ENCODE measurements around the gene ATXN7L1. TPM values are rescaled to one million over a fixed set of nuclear protein-coding genes. Genes with fewer than 3 reads are reported as not detected.
"Not testable (repeated sequence)": the region's sequence is repeated elsewhere in the genome, so short reads cannot be mapped to it uniquely, and the experiment has no call there.

The ATXN7L1 gene
- total RNA-seq, 4 donors from 2014 or later = 5.9 to 21.2 (median 7.7) TPM

DNA sequence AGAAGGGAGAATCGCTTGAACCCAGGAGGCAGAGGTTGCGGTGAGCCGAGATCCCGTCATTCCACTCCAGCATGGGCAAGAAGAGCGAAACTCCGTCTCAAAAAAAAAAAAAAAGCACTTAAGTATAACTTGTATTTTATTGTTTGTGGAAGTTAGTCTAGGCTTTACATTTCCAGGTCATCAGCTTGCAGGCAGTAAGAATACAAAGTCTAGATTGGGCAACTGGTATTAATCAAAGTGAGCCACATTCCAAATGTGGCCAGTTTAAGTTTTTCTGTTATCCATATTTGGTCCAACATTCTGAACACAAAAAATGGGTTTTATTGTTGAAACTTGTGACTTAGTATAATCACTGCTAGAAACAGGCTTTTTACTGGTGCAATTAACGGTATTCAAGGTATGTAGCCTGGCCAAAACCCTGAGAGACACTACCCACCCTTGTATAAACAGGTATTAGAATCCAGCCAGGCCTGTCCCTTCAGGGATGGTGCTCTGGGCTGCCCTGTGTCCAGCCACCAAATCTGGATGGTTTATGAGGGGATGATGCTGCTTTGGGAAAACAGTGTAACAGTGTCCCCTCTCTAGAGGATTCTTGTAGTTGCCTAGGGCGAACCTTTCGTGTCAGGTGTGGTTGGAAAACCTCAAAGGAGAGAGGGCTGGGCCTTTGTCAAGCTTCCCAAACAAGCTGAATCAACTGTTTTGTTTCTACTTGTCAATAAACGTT, 173.0 kb downstream of the ATXN7L1 start:
- H3K9me3 ChIP-seq = no peaks in the 10 kb centered on the region
- H3K36me3 ChIP-seq = peaks cover 0 to 3% of the 10 kb centered on the region in 2 donors
- TF ChIP-seq EP300 (IDR thresholded peaks at IDR 0.05) (no peak), POLR2A (IDR thresholded peaks at IDR 0.05) (no peak), POLR2AphosphoS5 (IDR thresholded peaks at IDR 0.05) (no peak)
- TF ChIP-seq, protein P1, sequence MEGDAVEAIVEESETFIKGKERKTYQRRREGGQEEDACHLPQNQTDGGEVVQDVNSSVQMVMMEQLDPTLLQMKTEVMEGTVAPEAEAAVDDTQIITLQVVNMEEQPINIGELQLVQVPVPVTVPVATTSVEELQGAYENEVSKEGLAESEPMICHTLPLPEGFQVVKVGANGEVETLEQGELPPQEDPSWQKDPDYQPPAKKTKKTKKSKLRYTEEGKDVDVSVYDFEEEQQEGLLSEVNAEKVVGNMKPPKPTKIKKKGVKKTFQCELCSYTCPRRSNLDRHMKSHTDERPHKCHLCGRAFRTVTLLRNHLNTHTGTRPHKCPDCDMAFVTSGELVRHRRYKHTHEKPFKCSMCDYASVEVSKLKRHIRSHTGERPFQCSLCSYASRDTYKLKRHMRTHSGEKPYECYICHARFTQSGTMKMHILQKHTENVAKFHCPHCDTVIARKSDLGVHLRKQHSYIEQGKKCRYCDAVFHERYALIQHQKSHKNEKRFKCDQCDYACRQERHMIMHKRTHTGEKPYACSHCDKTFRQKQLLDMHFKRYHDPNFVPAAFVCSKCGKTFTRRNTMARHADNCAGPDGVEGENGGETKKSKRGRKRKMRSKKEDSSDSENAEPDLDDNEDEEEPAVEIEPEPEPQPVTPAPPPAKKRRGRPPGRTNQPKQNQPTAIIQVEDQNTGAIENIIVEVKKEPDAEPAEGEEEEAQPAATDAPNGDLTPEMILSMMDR (IDR thresholded peaks at IDR 0.05) = no peak
- no peak for ATAC-seq
- H3K27me3 ChIP-seq = no peaks in the 10 kb centered on the region
- no peak overlapping the region for H3K4me3 ChIP-seq
- peaks cover 0 to 10% (median 0%) of the 10 kb centered on the region in 3 donors for H3K4me1 ChIP-seq
- WGBS, 2 donors (ENCODE audit: low coverage in 1 of 2) = 90 to 93% methylated on average over 8 to 10 of the region's 10 CpGs
- H3K27ac ChIP-seq = no peak overlapping the region

DNA sequence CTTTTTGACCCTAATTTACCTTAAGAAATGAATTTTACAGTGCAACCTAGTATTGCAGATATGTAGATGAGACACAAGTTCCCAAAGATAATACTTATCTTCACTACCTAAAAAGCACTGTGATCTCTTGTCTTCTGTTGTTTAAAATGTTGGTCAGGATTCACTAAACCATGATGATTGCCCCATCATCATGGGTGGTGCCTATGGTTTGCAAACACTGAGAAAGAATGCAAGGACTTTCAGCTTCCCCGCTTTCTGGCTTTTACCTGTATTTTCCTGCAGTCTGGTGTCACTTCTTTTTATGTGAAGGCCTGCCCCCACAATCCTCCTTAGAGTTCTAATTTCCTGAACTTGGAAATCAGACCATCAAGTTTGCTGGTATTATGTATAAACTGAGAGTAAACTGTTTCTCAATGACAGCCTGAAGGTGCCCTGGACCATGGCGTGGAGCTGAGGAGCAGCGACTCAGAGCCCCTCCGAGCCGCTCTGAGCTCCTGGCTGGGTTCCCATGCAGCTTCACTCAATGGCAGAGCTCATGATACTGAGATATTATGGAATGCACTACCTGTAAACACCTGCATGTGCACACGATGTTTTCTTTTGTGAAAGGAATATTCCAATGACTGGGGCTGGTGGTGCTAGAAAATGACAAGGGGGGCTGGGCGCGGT, 176.7 kb downstream of the ATXN7L1 start:
- 89% methylated on average over 5 to 6 of the region's 8 CpGs for WGBS, 2 donors (ENCODE audit: low coverage in 1 of 2)
- no peak for TF ChIP-seq POLR2AphosphoS5 (IDR thresholded peaks at IDR 0.05)
- TF ChIP-seq EP300 (IDR thresholded peaks at IDR 0.05) = no peak
- TF ChIP-seq, protein P1 (IDR thresholded peaks at IDR 0.05) = no peak
- TF ChIP-seq POLR2A (IDR thresholded peaks at IDR 0.05) = no peak
- H3K4me3 ChIP-seq = no peak overlapping the region

DNA sequence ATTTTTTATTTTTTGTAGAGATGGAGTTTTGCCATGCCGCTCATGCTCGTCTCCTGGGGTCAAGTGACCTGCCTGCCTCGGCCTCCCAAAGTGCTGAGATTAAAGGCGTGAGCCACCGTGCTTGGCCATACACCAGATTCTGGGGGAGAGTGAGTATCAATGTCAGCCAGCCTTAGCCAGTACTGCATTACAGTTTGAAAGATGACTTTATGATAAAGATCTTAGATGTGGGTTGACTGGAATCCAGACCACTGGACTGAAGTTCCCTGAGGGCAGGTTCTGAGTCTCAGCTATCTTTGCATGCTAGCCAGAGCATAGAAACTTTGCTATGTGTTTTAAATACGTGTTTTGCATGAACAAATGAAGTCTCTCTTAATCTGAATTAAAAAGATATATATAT, 177.9 kb downstream of the ATXN7L1 start:
- no peak overlapping the region for H3K4me3 ChIP-seq
- TF ChIP-seq POLR2A (IDR thresholded peaks at IDR 0.05) = no peak
- TF ChIP-seq EP300 (IDR thresholded peaks at IDR 0.05) = no peak
- no peak for TF ChIP-seq POLR2AphosphoS5 (IDR thresholded peaks at IDR 0.05)
- TF ChIP-seq, protein P1 (IDR thresholded peaks at IDR 0.05) = no peak
- no peaks in the 10 kb centered on the region for H3K27me3 ChIP-seq
- H3K4me1 ChIP-seq = no peaks in the 10 kb centered on the region
- no peaks in the 10 kb centered on the region for H3K9me3 ChIP-seq
- WGBS, 2 donors (ENCODE audit: low coverage in 1 of 2) = 94 to 100% methylated on average over 2 to 6 of the region's 6 CpGs
- no peaks in the 10 kb centered on the region for H3K36me3 ChIP-seq
- H3K27ac ChIP-seq = no peak overlapping the region
- no peak for ATAC-seq

More for the DNA sequence above, 176.7 kb downstream of the ATXN7L1 start:
- H3K4me1 ChIP-seq = no peaks in the 10 kb centered on the region
- H3K36me3 ChIP-seq = no peaks in the 10 kb centered on the region
- H3K9me3 ChIP-seq = no peaks in the 10 kb centered on the region
- H3K27me3 ChIP-seq = no peaks in the 10 kb centered on the region
- ATAC-seq = no peak
- no peak overlapping the region for H3K27ac ChIP-seq

DNA sequence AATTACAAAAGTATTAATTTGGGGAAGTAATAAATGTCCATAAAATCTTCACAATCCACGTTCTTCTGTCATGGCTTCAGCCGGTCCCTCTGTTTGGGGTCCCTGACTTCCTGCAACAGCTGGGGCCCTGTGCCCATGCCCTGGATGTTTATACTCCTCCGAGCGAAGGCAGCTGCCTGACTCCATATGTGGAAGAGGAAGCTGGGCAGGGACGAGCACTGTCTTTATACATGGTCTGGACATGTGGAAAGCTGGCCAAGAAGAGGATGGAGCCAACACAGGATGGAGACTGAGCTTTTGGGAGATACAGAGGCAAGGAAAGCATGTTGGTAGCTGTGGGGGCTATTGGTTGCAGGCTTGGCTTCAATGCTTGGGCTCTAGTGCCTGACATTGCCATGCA, 178.6 kb downstream of the ATXN7L1 start:
- no peaks in the 10 kb centered on the region for H3K9me3 ChIP-seq
- no peak overlapping the region for H3K4me3 ChIP-seq
- H3K27ac ChIP-seq = no peak overlapping the region
- H3K27me3 ChIP-seq = no peaks in the 10 kb centered on the region
- H3K4me1 ChIP-seq = peaks cover 0 to 2% (median under 1%) of the 10 kb centered on the region in 3 donors
- WGBS, 2 donors (ENCODE audit: low coverage in 1 of 2) = 89 to 100% methylated on average over 1 to 4 of the region's 5 CpGs
- no peaks in the 10 kb centered on the region for H3K36me3 ChIP-seq
- no peak for ATAC-seq
- TF ChIP-seq EP300 (IDR thresholded peaks at IDR 0.05) (no peak), POLR2AphosphoS5 (IDR thresholded peaks at IDR 0.05) (no peak), POLR2A (IDR thresholded peaks at IDR 0.05) (no peak)
- TF ChIP-seq, protein P1 (IDR thresholded peaks at IDR 0.05) = no peak

DNA sequence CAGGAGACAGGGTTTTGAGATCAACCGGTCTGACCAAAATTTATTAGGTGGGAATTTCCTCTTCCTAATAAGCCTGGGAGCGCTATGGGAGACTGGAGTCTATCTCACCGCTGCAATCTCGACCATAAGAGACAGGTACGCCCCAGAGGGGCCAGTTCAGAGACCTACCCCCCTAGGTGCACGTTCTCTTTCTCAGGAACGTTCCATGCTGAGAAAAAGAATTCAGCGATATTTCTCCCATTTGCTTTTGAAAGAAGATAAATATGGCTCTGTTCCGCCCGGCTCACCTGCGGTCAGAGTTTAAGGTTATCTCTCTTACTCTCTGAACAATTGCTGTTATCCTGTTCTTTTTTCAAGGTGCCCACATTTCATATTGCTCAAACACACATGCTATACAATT, 179.2 kb downstream of the ATXN7L1 start:
- H3K4me3 ChIP-seq, H3K36me3 ChIP-seq, H3K27me3 ChIP-seq, ATAC-seq, H3K4me1 ChIP-seq, H3K27ac ChIP-seq, H3K9me3 ChIP-seq: not testable (repeated sequence)
- WGBS, 2 donors (ENCODE audit: low coverage in 1 of 2) = 75 to 91% methylated on average over 5 to 6 of the region's 11 CpGs

Measured in gastroesophageal sphincter (tissue), 4 donors.